ENCODE measurements around the gene CDRT15.
"Not testable (repeated sequence)": the region's sequence is repeated elsewhere in the genome, so short reads cannot be mapped to it uniquely, and the experiment has no call there.

CDRT15 gene

DNA sequence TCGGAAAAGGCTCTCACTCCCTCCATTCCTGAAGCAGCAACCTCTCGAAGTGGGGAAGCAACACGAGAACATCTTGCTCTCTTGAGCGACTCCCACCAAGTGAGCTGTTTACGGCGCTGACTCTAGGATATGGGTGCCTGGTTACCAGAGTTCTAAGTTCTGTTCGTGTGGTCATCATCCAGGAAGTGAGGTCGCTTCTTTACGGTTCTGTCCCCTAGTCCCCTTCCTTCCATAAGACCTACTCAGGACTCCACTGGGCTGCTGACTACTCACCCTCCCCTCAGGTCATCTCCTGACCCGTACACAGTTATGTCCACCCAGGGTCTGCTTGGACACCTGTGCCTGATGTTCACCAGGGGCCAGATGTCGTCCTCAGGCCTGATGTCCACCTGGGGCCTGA is at the start of gene CDRT15:
CDRT15 (minus strand) TSS at position 101 of the 400 bp plus-strand sequence; CDS start at position 72, 29 bp downstream.
- DNase-seq: not testable (repeated sequence)

DNA sequence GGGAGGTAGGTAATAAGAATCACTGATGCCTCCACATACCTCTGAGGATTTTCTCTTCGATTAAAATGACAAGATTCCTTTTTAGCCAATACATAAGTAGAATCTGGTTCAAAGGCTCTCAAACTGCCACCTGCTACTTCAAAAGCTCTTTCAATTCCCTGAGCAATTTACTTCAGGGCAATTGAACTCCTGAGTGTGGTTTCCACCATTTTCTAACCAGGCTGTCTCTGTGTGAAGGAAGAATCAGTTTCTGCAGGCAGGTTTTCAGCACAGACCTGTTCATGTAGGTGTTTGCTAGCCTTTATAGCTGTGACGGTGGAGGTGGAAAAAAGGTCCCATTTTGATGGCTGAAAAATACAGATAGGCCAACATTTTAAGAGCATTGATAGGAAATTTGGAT is 46.1 kb upstream of the CDRT15 start:
- DNase-seq: no peak

- DNase-seq: no peak
Observed at GRCh38 chr17:14281530-14281929, 44.9 kb upstream of the CDRT15 start.

DNA sequence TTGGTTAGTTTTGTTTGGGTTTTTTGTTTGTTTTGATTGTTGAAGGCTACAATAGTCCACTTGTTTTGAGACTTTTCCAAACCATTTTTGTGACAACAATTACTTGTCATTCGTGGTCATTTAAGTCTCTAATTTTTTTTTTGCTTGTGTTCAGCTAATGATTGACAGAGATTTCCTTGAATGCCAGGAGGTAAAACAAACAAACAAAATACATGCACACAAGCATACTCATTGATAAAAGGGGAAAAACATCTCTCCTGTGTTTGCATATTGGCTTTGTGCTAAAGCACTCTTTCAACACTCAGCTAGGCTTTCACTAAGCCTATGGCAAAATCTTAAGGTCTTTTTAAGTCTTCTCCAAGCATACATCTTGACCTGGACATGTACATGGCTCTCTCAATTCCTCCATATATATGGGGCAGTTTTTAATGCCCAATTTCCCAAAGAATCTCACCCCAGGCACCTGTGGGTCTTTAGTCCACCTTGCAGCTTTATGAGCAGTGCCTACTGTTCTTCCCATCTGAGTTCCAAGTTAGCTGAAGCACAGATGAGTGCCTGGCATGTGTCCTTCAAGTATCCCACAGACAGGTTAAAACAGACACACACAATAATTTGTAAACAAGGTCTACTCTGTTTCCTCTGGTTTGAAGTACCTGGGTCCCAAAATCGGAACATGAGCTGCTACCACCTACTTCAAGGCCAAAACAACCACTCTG is 40.0 kb upstream of the CDRT15 start:
- no peak for DNase-seq

DNA sequence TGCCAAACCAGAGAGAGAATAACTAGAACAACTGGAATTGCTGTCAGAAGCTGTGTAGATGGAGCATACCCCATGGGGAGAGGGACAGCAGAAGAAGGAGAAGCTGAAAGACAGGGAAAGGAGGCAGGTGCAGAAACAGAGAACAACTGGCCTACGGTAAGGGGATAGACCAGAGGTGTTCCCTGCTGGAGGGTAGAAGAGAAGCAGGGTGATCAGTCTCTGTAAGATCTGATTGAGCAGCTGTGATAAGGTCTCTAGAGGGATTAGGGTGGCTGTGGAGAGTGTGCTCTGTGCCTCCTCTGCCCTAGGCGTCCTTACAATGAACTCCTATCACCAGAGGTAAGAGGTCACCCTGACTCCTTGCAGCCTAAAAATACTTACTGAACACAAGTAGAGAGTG is 33.8 kb upstream of the CDRT15 start:
- no peak for DNase-seq

DNA sequence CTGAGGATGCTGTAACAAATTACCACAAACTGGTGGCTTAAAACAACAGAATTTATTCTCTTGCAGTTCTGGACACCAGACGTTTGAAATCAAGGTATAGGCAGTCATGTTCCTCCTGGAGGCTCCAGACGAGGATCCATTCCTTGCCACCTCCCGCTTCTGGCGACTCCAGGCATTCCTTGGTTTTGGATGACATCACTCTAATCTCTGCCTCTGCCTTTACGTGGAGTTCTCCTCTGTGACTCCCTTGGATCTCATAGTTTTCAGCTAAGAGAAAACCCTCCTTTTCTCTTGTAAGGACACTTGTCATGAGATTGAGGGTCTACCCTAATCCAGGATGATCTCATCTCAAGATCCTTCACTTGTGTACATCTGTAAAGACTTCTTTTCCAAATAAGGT is 32.8 kb upstream of the CDRT15 start:
- no peak for DNase-seq

- DNase-seq: no peak
Observed at GRCh38 chr17:14268264-14268663, 31.6 kb upstream of the CDRT15 start.

DNA sequence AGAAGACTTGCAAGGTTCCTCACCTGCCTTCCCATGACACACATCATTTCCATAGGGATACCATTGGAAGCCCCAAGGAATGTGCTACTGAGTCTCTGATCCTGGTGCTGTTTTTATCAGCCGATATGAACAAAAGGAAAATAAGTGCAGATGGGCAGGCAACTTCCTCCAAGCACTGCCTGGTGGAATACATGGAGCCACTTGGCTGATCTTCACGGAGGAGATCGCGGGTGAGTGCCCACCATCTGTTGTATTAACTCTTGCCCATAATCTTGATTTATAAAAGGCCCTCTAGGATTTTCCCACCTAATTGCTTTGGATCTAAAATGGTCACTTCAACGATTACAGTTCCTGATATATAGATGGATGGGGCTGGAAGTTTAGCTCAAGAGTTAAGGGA is 24.7 kb upstream of the CDRT15 start:
- peak in 1 of 14 donors; percentile 5 for DNase-seq

DNA sequence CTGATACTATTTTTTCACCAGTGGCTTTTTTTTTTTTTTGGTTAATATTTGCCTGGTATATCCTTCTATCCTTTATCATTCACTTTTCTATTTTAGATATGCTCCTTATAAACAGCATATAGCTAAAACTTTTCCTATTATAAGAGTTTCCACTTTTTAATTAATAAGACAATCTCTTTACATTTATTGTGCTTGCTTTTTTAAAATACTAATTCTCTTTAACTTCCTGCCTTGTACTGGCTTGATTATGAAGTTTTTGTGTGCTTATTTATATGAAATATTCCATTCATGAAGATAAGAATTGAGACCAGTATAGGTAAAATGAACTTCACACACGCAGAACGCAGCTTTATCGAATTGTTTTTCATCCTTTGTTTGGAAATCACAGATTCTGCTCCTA is 9.0 kb upstream of the CDRT15 start:
- DNase-seq: no peak

GRCh38 chr17:14245002-14245401 is 8.3 kb upstream of the CDRT15 start:
- DNase-seq: no peak

GRCh38 chr17:14239271-14239670 is 2.6 kb upstream of the CDRT15 start:
- DNase-seq: not testable (repeated sequence)

DNA sequence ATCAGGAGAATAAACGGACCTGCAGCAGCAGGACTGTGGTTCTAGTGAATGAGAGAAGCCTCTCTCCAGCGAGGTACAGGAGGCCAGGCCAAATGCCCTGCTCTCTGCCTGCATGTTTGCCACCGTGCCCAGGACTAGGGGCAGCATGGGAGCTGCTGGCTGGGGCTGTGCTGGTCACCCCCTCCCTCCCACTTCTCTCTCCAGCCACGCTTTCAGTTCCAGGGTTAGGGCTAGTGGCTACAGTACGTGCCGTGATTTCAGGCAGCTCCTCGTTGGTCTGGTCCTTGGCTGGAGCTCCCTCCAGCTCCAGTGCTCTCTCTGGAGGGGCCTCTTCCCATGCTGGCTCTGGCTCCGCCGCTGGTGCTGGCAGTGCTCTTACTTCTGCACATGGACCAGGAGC is 630 bp downstream of the CDRT15 start:
- not testable (repeated sequence) for DNase-seq

DNA sequence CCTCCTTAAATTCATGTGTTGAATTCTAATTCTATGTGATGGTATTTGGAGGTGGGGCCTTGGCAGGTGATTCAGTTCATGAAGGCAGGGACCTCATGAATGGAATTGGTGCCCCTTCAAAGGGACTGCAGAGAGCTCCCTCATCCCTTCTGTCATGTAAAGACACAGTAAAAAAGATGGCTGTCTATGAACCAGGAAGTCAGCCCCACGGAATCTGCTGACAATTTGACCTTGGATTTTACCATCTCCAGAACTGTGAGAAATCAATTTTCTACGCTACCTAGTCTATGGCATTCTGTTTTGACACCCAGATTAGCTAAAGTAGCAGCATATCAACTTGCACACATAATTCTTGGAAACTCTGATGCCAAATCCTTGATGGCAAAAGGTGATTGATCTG is 1.6 kb downstream of the CDRT15 start:
- not testable (repeated sequence) for DNase-seq

DNA sequence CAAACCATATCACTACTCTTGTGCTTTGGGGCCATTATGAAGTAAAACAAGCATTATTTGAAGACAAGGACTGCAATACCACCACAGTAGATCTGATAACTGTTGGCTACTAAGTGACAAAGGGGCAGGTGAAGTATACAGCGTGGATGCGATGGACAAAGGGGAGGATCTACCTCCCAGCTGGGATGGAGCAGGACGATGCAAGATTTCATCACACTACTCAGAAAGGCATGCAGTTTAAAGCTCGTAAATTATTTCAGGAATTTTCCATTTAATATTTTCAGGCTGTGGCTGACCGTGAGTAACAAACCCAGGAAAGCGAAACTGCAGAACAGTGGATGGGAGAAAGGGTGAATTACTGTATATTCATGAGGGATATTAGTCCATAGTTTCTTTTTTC is 5.5 kb downstream of the CDRT15 start:
- DNase-seq: not testable (repeated sequence)

- DNase-seq: no peak
Observed at GRCh38 chr17:14228903-14229302, 7.8 kb downstream of the CDRT15 start.

- no peak for DNase-seq
Observed at GRCh38 chr17:14227052-14227451, 9.6 kb downstream of the CDRT15 start.

GRCh38 chr17:14225254-14225980 is 11.2 kb downstream of the CDRT15 start:
- no peak for DNase-seq

GRCh38 chr17:14222611-14223010 is 14.1 kb downstream of the CDRT15 start:
- DNase-seq: no peak

DNA sequence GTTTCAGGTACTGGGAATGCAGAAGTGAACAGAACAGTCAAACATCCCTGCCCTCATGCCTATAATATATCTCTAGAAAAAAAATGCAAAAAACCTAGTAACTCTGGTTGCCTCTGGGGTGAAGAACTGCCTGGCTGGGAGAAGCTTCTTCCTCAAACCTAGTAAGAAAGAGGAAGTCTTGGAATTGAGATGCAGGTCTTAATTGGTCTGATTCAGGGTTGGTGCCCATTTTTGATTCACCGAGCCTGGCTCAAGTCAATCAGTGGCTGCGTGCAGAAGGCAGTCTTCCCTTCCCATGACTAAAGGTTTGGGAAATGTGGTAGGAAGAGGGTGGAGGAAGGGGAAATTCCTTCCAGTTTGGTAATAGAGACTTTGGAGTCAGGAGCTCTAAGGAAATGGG is 22.4 kb downstream of the CDRT15 start:
- DNase-seq: no peak

DNA sequence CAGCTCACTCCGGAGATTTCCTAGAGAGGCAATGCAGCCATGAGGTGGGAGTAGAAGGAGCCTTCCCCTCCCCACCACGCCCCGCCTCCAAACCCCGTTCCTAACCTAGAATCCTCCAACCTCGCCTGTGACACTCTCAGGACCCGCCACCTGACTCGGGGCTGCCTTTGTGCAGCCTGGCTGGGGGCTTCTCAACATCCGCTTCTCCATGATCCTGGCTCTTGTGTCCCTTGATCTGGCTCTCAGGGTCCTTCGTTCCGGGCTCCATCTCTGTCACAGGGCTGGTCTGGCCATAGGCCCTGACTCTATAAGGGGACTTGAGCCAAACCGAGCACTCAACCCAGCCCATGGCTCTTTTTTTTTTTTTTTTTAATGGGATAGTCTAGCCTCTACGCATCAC is 24.3 kb downstream of the CDRT15 start:
- no peak for DNase-seq

GRCh38 chr17:14211801-14212200 is 24.9 kb downstream of the CDRT15 start:
- DNase-seq: peak in 1 of 14 donors; percentile 13

DNA sequence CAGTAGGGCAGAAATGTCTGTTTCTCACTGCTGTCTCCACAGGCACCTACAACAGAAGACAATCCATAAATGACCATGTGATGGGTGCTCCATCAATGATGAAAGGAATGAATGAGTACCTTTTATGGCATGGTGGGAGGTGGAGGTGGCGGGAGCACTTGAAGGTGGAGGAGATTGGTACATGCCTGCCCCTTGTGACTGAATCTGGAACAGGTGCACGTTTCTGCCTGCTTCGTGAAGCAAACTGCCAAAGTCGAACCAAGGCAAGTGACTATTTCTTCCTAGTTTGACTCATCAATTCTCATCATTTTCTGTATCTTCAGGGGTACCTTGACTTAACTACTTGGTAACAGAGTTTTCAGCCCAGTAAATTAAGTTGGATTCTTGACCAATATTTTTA is 25.4 kb downstream of the CDRT15 start:
- no peak for DNase-seq

GRCh38 chr17:14209215-14209614 is 27.4 kb downstream of the CDRT15 start:
- DNase-seq: no peak

- no peak for DNase-seq
Observed at GRCh38 chr17:14207791-14208190, 28.9 kb downstream of the CDRT15 start.

Data from C1 segment of cervical spinal cord (tissue), 14 donors.